Breast epithelium (tissue), 3 donors: ENCODE data around the gene KLHL6.

Source experiments
- POLR2A ChIP-seq: fragments of 450-650 bp; IDR thresholded peaks from one replicate; pipeline ENCODE4 v1.6.1; 2016; ENCODE audit warnings: antibody characterized with exemption, mild to moderate bottlenecking, moderate library complexity
- POLR2AphosphoS5 ChIP-seq, 3 donors: sonication (generic); formaldehyde crosslinking; IDR thresholded peaks; one replicate each; pipeline ENCODE4 v1.6.1; 2017; ENCODE audit warnings: antibody characterized with exemption in 3 of 3
- TF ChIP-seq, protein P1 (sequence below), 3 donors: fragments of 450-650 bp; IDR thresholded peaks; one replicate each; pipeline ENCODE4 v1.5.1; 2016 to 2017; ENCODE audit warnings: antibody characterized with exemption in 3 of 3, mild to moderate bottlenecking in 3 of 3, moderate library complexity in 3 of 3

DNA sequence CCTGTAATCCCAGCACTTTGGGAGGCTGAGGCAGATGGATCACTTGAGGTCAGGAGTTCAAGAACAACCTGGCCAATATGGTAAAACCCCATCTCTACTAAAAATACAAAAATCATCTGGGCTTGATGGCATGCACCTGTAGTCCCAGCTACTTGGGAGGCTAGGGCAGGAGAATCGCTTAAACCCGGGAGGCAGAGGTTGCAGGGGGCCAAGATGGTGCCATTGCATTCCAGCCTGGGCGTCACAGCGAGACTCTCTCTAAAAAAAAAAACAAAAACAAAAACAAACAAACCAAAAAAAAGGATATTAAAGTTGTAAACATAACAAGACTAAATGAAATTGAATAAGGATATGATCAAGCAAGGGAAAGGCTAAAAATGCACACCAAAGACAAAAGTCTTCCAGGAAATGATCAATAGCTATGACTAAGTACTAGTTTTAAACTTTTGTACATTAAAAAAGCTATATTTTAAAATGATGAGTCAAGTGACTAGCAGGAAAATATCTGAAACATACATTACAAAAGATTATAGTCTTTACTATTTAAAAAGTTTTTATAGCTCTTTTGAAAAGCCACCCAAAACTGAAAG, 28.6 kb downstream of the KLHL6 start:
- TF ChIP-seq POLR2A: no peak
- TF ChIP-seq, protein P1, sequence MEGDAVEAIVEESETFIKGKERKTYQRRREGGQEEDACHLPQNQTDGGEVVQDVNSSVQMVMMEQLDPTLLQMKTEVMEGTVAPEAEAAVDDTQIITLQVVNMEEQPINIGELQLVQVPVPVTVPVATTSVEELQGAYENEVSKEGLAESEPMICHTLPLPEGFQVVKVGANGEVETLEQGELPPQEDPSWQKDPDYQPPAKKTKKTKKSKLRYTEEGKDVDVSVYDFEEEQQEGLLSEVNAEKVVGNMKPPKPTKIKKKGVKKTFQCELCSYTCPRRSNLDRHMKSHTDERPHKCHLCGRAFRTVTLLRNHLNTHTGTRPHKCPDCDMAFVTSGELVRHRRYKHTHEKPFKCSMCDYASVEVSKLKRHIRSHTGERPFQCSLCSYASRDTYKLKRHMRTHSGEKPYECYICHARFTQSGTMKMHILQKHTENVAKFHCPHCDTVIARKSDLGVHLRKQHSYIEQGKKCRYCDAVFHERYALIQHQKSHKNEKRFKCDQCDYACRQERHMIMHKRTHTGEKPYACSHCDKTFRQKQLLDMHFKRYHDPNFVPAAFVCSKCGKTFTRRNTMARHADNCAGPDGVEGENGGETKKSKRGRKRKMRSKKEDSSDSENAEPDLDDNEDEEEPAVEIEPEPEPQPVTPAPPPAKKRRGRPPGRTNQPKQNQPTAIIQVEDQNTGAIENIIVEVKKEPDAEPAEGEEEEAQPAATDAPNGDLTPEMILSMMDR (IDR thresholded peaks at IDR 0.05): no peak
- TF ChIP-seq POLR2AphosphoS5 (IDR thresholded peaks at IDR 0.05): no peak
